Measurements from ENCODE around the gene GBX1. TPM values are rescaled to one million over a fixed set of nuclear protein-coding genes. Genes with fewer than 3 reads are reported as not detected.

The GBX1 gene
- total RNA-seq, 2 experiments from 2014 or later = not detected

- H3K36me3 ChIP-seq (ENCODE audit: insufficient read depth, low read length) = no peaks in the 10 kb centered on the region
- H3K79me2 ChIP-seq (ENCODE audit: insufficient read depth, low read depth, low read length) = no peaks in the 10 kb centered on the region
- intact Hi-C loops (cut with micrococcal nuclease; ENCODE audit: unreplicated experiment) = no loop called here
- H3K4me3 ChIP-seq (ENCODE audit: low read depth, low read length, poor library complexity, severe bottlenecking) = no peak overlapping the region
- TF ChIP-seq EZH2phosphoT487 (IDR thresholded peaks at IDR 0.05; ENCODE audit: borderline replicate concordance, low read depth, low read length) = no peak
- no peak for TF ChIP-seq CTCF (conservative IDR thresholded peaks at IDR 0.05; ENCODE audit: low read length)
- BruUV-seq (replicated peaks) = no TSS peak
- H3K27ac ChIP-seq (ENCODE audit: low read depth, low read length, poor library complexity, severe bottlenecking) = no peak overlapping the region
- ChIA-PET POLR2A (no interaction called here), CTCF (ENCODE audit: unreplicated experiment) (no interaction called here)
- no peaks in the 10 kb centered on the region for H3K4me1 ChIP-seq (ENCODE audit: insufficient read depth, low read length, poor library complexity, severe bottlenecking)
- no peak overlapping the region for H3K4me2 ChIP-seq (ENCODE audit: low read length)
- no peak for DNase-seq (ENCODE audit: low spot score)
- no peaks in the 10 kb centered on the region for H3K9me3 ChIP-seq (ENCODE audit: low read length)
- no peaks in the 10 kb centered on the region for H3K9me2 ChIP-seq (ENCODE audit: insufficient read depth, low read length)
- no peaks in the 10 kb centered on the region for H4K20me1 ChIP-seq (ENCODE audit: insufficient read depth, low read length)
- H2AFZ ChIP-seq (ENCODE audit: low read length) = no peak overlapping the region
Observed at GRCh38 chr7:151141855-151142685, 25.4 kb downstream of the GBX1 start.

- H3K4me3 ChIP-seq (ENCODE audit: low read depth, low read length, poor library complexity, severe bottlenecking) = no peak overlapping the region
- no peak overlapping the region for H3K4me2 ChIP-seq (ENCODE audit: low read length)
- H3K4me1 ChIP-seq (ENCODE audit: insufficient read depth, low read length, poor library complexity, severe bottlenecking) = no peaks in the 10 kb centered on the region
- H3K79me2 ChIP-seq (ENCODE audit: insufficient read depth, low read depth, low read length) = no peaks in the 10 kb centered on the region
- TF ChIP-seq EZH2phosphoT487 (IDR thresholded peaks at IDR 0.05; ENCODE audit: borderline replicate concordance, low read depth, low read length) = no peak
- TF ChIP-seq CTCF (conservative IDR thresholded peaks at IDR 0.05; ENCODE audit: low read length) = no peak
- H3K9me2 ChIP-seq (ENCODE audit: insufficient read depth, low read length) = no peaks in the 10 kb centered on the region
- no peak overlapping the region for H3K27ac ChIP-seq (ENCODE audit: low read depth, low read length, poor library complexity, severe bottlenecking)
- POLR2A ChIA-PET = no interaction called here
- no peak overlapping the region for H2AFZ ChIP-seq (ENCODE audit: low read length)
- intact Hi-C loops (cut with micrococcal nuclease; ENCODE audit: unreplicated experiment) = no loop called here
- BruUV-seq (replicated peaks) = no TSS peak
- no peaks in the 10 kb centered on the region for H4K20me1 ChIP-seq (ENCODE audit: insufficient read depth, low read length)
- H3K36me3 ChIP-seq (ENCODE audit: insufficient read depth, low read length) = no peaks in the 10 kb centered on the region
- CTCF ChIA-PET (ENCODE audit: unreplicated experiment) = no interaction called here
- DNase-seq (ENCODE audit: low spot score) = no peak
- H3K9me3 ChIP-seq (ENCODE audit: low read length) = no peaks in the 10 kb centered on the region
Observed at GRCh38 chr7:151141311-151141854, 26.1 kb downstream of the GBX1 start.

GRCh38 chr7:151140826-151141225, 26.7 kb downstream of the GBX1 start:
- no TSS peak for BruUV-seq (replicated peaks)
- CTCF ChIA-PET (ENCODE audit: unreplicated experiment) = no interaction called here
- Histone ChIP-seq H3K79me2 (ENCODE audit: insufficient read depth, low read depth, low read length) (no peaks in the 10 kb centered on the region), H4K20me1 (ENCODE audit: insufficient read depth, low read length) (no peaks in the 10 kb centered on the region), H3K4me3 (ENCODE audit: low read depth, low read length, poor library complexity, severe bottlenecking) (no peak overlapping the region), H2AFZ (ENCODE audit: low read length) (no peak overlapping the region), H3K36me3 (ENCODE audit: insufficient read depth, low read length) (no peaks in the 10 kb centered on the region), H3K9me2 (ENCODE audit: insufficient read depth, low read length) (no peaks in the 10 kb centered on the region), H3K4me2 (ENCODE audit: low read length) (no peak overlapping the region), H3K9me3 (ENCODE audit: low read length) (no peaks in the 10 kb centered on the region), H3K27ac (ENCODE audit: low read depth, low read length, poor library complexity, severe bottlenecking) (no peak overlapping the region), H3K4me1 (ENCODE audit: insufficient read depth, low read length, poor library complexity, severe bottlenecking) (no peaks in the 10 kb centered on the region)
- TF ChIP-seq CTCF (conservative IDR thresholded peaks at IDR 0.05; ENCODE audit: low read length) (no peak), EZH2phosphoT487 (IDR thresholded peaks at IDR 0.05; ENCODE audit: borderline replicate concordance, low read depth, low read length) (no peak)
- no peak for DNase-seq (ENCODE audit: low spot score)
- POLR2A ChIA-PET = no interaction called here
- intact Hi-C loops (cut with micrococcal nuclease; ENCODE audit: unreplicated experiment) = no loop called here

Measured in OCI-LY7 (cell line).